ENCODE data around the gene FBXO7.

DNA sequence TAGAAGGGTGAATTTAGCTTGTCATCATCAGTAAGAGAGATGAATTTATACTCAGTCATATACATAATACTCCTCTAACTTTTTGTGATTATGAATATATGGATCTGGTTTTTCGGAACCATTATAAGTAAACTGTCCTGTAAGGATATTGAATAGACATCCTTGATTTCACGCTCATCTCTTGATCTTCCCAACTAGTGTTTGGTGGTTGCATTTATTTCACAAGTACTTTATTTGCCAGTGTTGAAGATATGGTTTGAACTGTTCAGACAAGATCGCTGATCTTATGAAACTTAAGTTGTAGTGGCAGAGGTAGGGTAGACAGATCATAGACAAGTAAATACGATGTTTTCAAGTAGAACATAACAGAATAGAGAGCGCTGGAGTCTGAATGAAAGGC is 3.0 kb downstream of the FBXO7 start:
- TF ChIP-seq, protein P1, sequence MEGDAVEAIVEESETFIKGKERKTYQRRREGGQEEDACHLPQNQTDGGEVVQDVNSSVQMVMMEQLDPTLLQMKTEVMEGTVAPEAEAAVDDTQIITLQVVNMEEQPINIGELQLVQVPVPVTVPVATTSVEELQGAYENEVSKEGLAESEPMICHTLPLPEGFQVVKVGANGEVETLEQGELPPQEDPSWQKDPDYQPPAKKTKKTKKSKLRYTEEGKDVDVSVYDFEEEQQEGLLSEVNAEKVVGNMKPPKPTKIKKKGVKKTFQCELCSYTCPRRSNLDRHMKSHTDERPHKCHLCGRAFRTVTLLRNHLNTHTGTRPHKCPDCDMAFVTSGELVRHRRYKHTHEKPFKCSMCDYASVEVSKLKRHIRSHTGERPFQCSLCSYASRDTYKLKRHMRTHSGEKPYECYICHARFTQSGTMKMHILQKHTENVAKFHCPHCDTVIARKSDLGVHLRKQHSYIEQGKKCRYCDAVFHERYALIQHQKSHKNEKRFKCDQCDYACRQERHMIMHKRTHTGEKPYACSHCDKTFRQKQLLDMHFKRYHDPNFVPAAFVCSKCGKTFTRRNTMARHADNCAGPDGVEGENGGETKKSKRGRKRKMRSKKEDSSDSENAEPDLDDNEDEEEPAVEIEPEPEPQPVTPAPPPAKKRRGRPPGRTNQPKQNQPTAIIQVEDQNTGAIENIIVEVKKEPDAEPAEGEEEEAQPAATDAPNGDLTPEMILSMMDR (IDR thresholded peaks at IDR 0.05; ENCODE audit: borderline replicate concordance, extremely low read depth, low read length, poor library complexity, severe bottlenecking) = no peak
- no peak for TF ChIP-seq EZH2 (IDR thresholded peaks at IDR 0.05; ENCODE audit: borderline replicate concordance, low read depth, low read length, severe bottlenecking)
